Thoracic aorta (tissue), 2 donors: ENCODE data around the gene WBP11. TPM values are rescaled to one million over a fixed set of nuclear protein-coding genes. Genes with fewer than 3 reads are reported as not detected.
A peak's percentile ranks its signal among the peaks of the same experiment; 100 is the strongest.

ENCODE experiments used
- ATAC-seq: fragments of 150-250 bp; one replicate; pipeline ENCODE4 v1.8.0; 2017; ENCODE audit warnings: low read depth; ENCODE audit not compliant: insufficient number of reproducible peaks, low FRiP score
- DNase-seq: peaks from one replicate; pipeline ENCODE4 v3.0.0-alpha.2; 2020; ENCODE audit warnings: low spot score
- H3K27ac ChIP-seq, 2 donors: fragments of 200-600 bp; sonication (generic); 1 replicate in 1 of 2; 2 replicates in 1 of 2; pipeline ENCODE4 v1.5.1; 2016; ENCODE audit warnings: mild to moderate bottlenecking in 2 of 2, moderate library complexity in 2 of 2
- H3K27me3 ChIP-seq: fragments of 200-600 bp; sonication (generic); replicated peaks from 2 replicates; pipeline ENCODE4 v1.6.0; 2016; ENCODE audit warnings: mild to moderate bottlenecking; ENCODE audit not compliant: insufficient read depth
- H3K36me3 ChIP-seq: fragments of 200-600 bp; sonication (generic); one replicate; pipeline ENCODE4 v1.5.1; 2016
- H3K4me1 ChIP-seq, 2 donors: fragments of 200-600 bp; sonication (generic); 1 replicate in 1 of 2; 2 replicates in 1 of 2; pipeline versions ENCODE4 v1.5.1 to v1.6.0; 2016; ENCODE audit warnings: low read depth in 2 of 2, mild to moderate bottlenecking in 1 of 2; ENCODE audit not compliant: control insufficient read depth in 1 of 2
- H3K4me3 ChIP-seq: fragments of 200-600 bp; sonication (generic); 2 replicates; pipeline ENCODE4 v1.5.1; 2016; ENCODE audit warnings: mild to moderate bottlenecking
- H3K9me3 ChIP-seq: fragments of 200-600 bp; sonication (generic); 2 replicates; pipeline ENCODE4 v1.5.1; 2016
- total RNA-seq, 2 donors: library from RNA; depleted of rRNA; stranded (reverse); fragments of >200 nt; gene quantifications; one replicate each; pipeline versions ENCODE4 v1.1.0 to v1.2.3, GENCODE V29; 2016
- TF ChIP-seq, protein P1 (sequence below): fragments of 200-600 bp; sonication (generic); IDR thresholded peaks from one replicate; pipeline ENCODE4 v1.5.1; 2019; ENCODE audit warnings: antibody characterized with exemption

The WBP11 gene
- total RNA-seq, 2 donors from 2014 or later, result 10.0 to 17.6 TPM

DNA sequence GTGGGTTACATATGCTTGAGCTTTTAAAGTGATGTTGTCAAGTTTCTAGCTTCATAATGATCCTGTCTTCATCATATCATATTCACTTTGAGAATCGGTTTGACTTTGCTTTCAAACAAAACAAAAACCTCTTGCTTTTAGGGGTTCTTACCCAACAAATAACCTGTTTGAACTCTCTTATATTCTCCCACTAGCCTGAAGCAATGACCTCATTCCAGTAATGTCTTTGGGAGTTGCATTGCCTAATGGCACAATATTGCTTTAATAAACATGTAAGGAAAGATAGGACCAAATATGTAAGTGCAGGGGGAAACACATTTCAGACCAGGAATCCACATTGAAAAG lies 27.7 kb downstream of the WBP11 start:
- Histone ChIP-seq H3K9me3 (no peaks in the 10 kb centered on the region), H3K4me1 (peaks cover 17 to 32% of the 10 kb centered on the region in 2 donors), H3K36me3 (no peaks in the 10 kb centered on the region), H3K27me3 (no peaks in the 10 kb centered on the region), H3K27ac (peak overlapping the region; percentile 93 to 98), H3K4me3 (peak overlapping the region; percentile 84)
- TF ChIP-seq, protein P1, sequence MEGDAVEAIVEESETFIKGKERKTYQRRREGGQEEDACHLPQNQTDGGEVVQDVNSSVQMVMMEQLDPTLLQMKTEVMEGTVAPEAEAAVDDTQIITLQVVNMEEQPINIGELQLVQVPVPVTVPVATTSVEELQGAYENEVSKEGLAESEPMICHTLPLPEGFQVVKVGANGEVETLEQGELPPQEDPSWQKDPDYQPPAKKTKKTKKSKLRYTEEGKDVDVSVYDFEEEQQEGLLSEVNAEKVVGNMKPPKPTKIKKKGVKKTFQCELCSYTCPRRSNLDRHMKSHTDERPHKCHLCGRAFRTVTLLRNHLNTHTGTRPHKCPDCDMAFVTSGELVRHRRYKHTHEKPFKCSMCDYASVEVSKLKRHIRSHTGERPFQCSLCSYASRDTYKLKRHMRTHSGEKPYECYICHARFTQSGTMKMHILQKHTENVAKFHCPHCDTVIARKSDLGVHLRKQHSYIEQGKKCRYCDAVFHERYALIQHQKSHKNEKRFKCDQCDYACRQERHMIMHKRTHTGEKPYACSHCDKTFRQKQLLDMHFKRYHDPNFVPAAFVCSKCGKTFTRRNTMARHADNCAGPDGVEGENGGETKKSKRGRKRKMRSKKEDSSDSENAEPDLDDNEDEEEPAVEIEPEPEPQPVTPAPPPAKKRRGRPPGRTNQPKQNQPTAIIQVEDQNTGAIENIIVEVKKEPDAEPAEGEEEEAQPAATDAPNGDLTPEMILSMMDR, result no peak
- ATAC-seq, result peak; percentile 37
- no peak for DNase-seq

DNA sequence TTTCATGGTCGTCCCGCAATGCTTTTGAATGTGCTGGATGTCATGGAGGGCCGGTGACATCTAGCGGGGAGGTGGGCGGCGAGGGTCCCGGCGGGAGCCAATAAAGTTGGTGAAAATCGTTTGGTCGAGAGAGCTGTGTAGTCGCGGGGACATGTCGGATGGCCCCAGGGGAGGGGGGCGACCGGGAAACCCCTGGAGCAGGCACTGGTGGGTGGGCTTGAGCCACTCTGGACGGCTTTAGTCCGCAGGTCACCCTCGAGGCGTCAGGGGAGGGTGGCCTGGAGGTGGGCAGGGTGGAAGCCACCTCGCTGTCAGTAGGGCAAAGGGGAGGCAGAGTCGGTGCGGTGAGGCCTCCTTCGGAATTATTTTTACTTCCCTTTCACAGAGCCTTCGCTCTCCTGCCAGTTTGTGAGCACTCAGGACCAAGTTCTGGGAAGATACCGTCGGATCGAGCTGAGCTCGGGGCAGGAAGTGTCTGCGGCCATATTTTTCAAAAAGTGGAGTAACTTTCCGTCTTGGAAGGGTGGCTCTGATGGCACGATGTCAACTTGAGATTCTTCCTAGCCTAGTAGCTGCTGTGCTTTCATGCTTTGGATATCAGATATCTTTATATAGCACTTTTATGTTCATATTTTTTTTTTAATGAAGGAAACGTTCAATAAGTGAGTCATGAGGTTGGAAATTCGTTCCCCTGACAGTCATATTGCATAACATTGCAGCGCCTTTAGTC lies 28.2 kb downstream of the WBP11 start:
- ATAC-seq, result peak; percentile 8
- Histone ChIP-seq H3K27me3 (no peaks in the 10 kb centered on the region), H3K9me3 (no peaks in the 10 kb centered on the region), H3K36me3 (no peaks in the 10 kb centered on the region), H3K4me3 (peak overlapping the region; percentile 84), H3K4me1 (peaks cover 17 to 32% of the 10 kb centered on the region in 2 donors), H3K27ac (peak overlapping the region; percentile 93 to 98)
- TF ChIP-seq, protein P1, result no peak
- peak; percentile 11 for DNase-seq

DNA sequence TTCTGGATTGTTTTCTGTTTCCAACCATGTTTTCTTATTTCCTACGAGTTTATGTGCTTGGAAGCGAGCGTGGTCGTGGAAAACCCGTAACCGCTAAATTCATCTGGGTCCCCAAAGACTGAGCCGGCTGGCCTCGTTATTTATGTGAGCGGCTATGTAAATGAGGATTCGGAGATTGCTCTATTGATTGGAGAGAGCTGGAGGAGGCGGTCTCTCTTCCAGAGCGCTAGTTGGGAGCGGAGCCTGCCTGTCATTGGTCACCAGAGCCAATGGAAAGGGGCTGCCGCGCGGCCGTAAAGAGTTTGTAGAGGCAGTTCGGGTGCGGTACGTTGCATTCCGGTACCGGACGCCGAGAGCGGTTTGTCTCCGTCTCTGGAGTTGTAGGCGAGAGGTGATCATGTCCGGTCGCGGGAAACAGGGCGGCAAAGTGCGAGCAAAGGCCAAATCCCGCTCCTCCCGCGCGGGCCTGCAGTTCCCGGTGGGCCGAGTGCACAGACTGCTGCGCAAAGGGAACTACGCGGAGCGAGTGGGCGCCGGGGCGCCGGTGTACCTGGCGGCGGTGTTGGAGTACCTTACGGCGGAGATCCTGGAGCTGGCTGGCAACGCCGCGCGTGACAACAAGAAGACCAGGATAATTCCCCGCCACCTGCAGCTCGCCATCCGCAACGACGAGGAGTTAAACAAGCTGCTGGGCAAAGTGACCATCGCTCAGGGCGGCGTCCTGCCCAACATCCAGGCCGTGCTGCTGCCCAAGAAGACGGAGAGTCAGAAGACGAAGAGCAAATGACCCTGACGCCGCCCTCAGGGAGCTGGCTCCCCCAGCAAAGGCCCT lies 29.0 kb downstream of the WBP11 start:
- Histone ChIP-seq H3K36me3 (no peaks in the 10 kb centered on the region), H3K4me1 (peaks cover 17 to 32% of the 10 kb centered on the region in 2 donors), H3K27ac (peak overlapping the region; percentile 93 to 98), H3K9me3 (no peaks in the 10 kb centered on the region), H3K4me3 (peak overlapping the region; percentile 84), H3K27me3 (no peaks in the 10 kb centered on the region)
- ATAC-seq (peak; percentile 67), DNase-seq (peak; percentile 94)
- TF ChIP-seq, protein P1, result no peak

DNA sequence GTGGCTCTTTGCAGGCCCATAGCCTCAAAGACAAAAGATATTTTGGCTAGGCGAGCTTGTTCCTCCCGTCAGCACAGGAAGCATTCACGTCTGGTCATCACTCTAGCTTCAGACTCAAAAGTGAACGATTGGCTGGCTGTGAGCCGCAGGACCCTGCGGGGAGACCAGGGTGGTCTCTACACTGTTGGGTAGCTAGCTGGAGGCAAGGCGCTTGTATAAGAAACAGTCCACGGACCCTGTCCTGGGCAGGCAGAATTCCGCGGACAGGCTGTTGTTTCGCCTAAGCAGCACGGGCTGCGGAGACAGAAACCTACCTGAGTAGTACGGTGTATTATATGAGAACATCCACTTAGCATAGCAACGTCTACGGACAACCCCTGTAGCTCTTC lies 29.6 kb downstream of the WBP11 start:
- Histone ChIP-seq H3K27ac (peak overlapping the region; percentile 93 to 98), H3K36me3 (no peaks in the 10 kb centered on the region), H3K4me3 (peak overlapping the region; percentile 84), H3K27me3 (no peaks in the 10 kb centered on the region), H3K4me1 (peaks cover 17 to 32% of the 10 kb centered on the region in 2 donors), H3K9me3 (no peaks in the 10 kb centered on the region)
- TF ChIP-seq, protein P1, result no peak
- ATAC-seq, result no peak
- no peak for DNase-seq

DNA sequence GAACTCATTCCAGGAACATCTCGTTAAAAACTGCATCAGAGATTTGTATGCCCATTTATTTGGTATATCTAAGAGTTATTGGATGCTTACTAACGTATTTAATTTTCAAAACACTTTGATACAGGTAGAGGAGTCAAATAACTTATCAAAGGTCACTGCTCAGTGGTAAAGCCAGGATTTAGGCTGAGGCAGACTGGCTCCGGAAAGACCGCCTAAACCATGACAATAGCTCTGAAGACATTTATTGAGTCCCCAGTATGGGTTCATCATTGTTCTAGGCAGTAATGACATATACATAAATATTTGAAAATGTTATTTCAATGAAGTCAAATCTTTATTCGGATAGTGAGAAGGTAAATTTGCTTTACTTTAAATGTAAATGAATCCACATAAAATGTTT lies 30.3 kb downstream of the WBP11 start:
- Histone ChIP-seq H3K9me3 (no peaks in the 10 kb centered on the region), H3K27me3 (no peaks in the 10 kb centered on the region), H3K36me3 (no peaks in the 10 kb centered on the region), H3K4me3 (peak overlapping the region; percentile 84), H3K4me1 (peaks cover 21 to 33% of the 10 kb centered on the region in 2 donors), H3K27ac (no peak overlapping the region)
- no peak for DNase-seq
- TF ChIP-seq, protein P1, result no peak
- no peak for ATAC-seq
